ENCODE results near the gene LRRC47. TPM values are rescaled to one million over a fixed set of nuclear protein-coding genes. Genes with fewer than 3 reads are reported as not detected.

LRRC47 gene
- total and polyA plus RNA-seq, 2 of the 13 experiments (the other 11 are each of a cell fraction or from before 2014, with no cell fraction given) = 18.3 to 52.5 TPM

- TF ChIP-seq ZHX2 (IDR thresholded peaks at IDR 0.05; ENCODE audit: low read depth) = no peak
- peak; percentile 56; the same call in 1 of the 2 replicates for TF ChIP-seq ZHX2 (CRISPR knock-in tag; IDR thresholded peaks at IDR 0.05; ENCODE audit: borderline replicate concordance)
- TF ChIP-seq ZNF552 (CRISPR knock-in tag; IDR thresholded peaks at IDR 0.05; ENCODE audit: borderline replicate concordance) = no peak
- 0 out of 2 replicates have a peak, but pooled peaks have one; percentile 12 for TF ChIP-seq ZNF225 (CRISPR knock-in tag; IDR thresholded peaks at IDR 0.05)
- no peak for TF ChIP-seq MBD4 (IDR thresholded peaks at IDR 0.05; ENCODE audit: borderline replicate concordance, low read length)
- TF ChIP-seq ZBTB25 (CRISPR knock-in tag; IDR thresholded peaks at IDR 0.05) = no peak
- TF ChIP-seq CCDC6 (CRISPR knock-in tag; IDR thresholded peaks at IDR 0.05) = 0 out of 2 replicates have a peak, but pooled peaks have one; percentile 3
- peak; percentile 91 for TF ChIP-seq ZNF850 (CRISPR knock-in tag; conservative IDR thresholded peaks at IDR 0.05)
- no peak for TF ChIP-seq SMYD3 (CRISPR knock-in tag; IDR thresholded peaks at IDR 0.05)
- no peak for TF ChIP-seq SRSF9 (IDR thresholded peaks at IDR 0.05; ENCODE audit: borderline replicate concordance, insufficient read depth, low read depth, low read length, poor library complexity, severe bottlenecking)
- no peak for TF ChIP-seq RFXAP (CRISPR knock-in tag; IDR thresholded peaks at IDR 0.05; ENCODE audit: borderline replicate concordance)
- TF ChIP-seq PAX8 (CRISPR knock-in tag; IDR thresholded peaks at IDR 0.05; ENCODE audit: borderline replicate concordance) = no peak
- TF ChIP-seq ZSCAN21 (CRISPR knock-in tag; IDR thresholded peaks at IDR 0.05; ENCODE audit: borderline replicate concordance) = 0 out of 2 replicates have a peak, but pooled peaks have one; percentile 2
- TF ChIP-seq ZNF543 (CRISPR knock-in tag; IDR thresholded peaks at IDR 0.05) = peak; percentile 7; the same call in 1 of the 2 replicates
- no peak for TF ChIP-seq DR1 (CRISPR knock-in tag; IDR thresholded peaks at IDR 0.05)
- TF ChIP-seq PATZ1 (CRISPR knock-in tag; IDR thresholded peaks at IDR 0.05) = peak; percentile 45; the same call in 1 of the 2 replicates
- TF ChIP-seq ZNF839 (CRISPR knock-in tag; IDR thresholded peaks at IDR 0.05; ENCODE audit: borderline replicate concordance) = no peak
- 0 out of 2 replicates have a peak, but pooled peaks have one; percentile 11 for TF ChIP-seq ZNF564 (CRISPR knock-in tag; IDR thresholded peaks at IDR 0.05)
- no peak for TF ChIP-seq ZNF607 (CRISPR knock-in tag; IDR thresholded peaks at IDR 0.05; ENCODE audit: borderline replicate concordance)
- no peak for TF ChIP-seq ONECUT2 (CRISPR knock-in tag; IDR thresholded peaks at IDR 0.05)
- no peak for TF ChIP-seq NFRKB (IDR thresholded peaks at IDR 0.05)
Measured at GRCh38 chr1:3795453-3796214, 664 bp downstream of the LRRC47 start (continued).
